Spleen (tissue), 7 donors: ENCODE data around the gene NRARP.

Experiments used
- CTCF ChIP-seq, 11 experiments: fragments of 200-600 bp in 7 of 11; fragments of 450-650 bp in 4 of 11; sonication (generic) in 4 of 11; IDR thresholded peaks in 8 of 11; conservative IDR thresholded peaks in 3 of 11; 1 replicate in 7 of 11; 2 replicates in 4 of 11; pipeline versions ENCODE4 v1.4.0 to v1.8.0; 2016 to 2021; ENCODE audit warnings: antibody characterized with exemption in 11 of 11, inconsistent platforms in 4 of 11, mild to moderate bottlenecking in 1 of 11
- POLR2A ChIP-seq, 3 donors: fragments of 450-650 bp; IDR thresholded peaks; one replicate each; pipeline ENCODE4 v1.5.1; 2017; ENCODE audit warnings: antibody characterized with exemption in 3 of 3, mild to moderate bottlenecking in 1 of 3
- donor health status: DM: no; HTN: no; CAD: no; lungs with moderate emphysema.
- donor health status: DM: no; HTN: no; CAD: no.
- donor health status: DM: no; HTN: no; CAD: no.

DNA sequence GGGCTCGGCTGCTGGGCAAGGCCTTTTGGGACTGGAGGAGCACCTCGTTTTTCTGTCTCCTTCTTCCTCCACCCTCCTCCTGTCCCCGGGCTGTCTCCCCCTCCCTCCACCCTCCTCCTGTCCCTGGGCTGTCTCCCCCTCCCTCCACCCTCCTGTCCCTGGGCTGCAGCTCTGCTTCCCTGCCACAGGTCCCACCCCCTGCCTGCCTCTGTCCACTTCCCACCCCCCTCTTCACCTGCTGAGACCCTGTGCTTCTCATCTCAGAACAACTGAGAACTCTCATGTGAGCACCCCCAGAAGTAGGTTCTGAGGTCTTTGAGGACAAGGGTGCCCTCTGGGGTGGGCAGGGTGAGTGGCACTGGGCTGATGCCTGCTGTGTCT, 30.4 kb downstream of the NRARP start:
- no peak for TF ChIP-seq CTCF (IDR thresholded peaks at IDR 0.05 in 8 of 11, conservative IDR thresholded peaks at IDR 0.05 in 3 of 11)
- no peak for TF ChIP-seq POLR2A (IDR thresholded peaks at IDR 0.05)
